ENCODE data around the gene WFIKKN2. TPM values are rescaled to one million over a fixed set of nuclear protein-coding genes. Genes with fewer than 3 reads are reported as not detected.

Gene WFIKKN2
- total and polyA plus RNA-seq, 2 of the 13 experiments (the other 11 are each of a cell fraction or from before 2014, with no cell fraction given) = not detected

- TF ChIP-seq ZNF274 (CRISPR knock-in tag; IDR thresholded peaks at IDR 0.05) = peak; percentile 88
- no peak for TF ChIP-seq ZNF784 (CRISPR knock-in tag; IDR thresholded peaks at IDR 0.05; ENCODE audit: borderline replicate concordance)
- no peak for TF ChIP-seq ZBTB3 (CRISPR knock-in tag; IDR thresholded peaks at IDR 0.05; ENCODE audit: borderline replicate concordance, low read depth)
- TF ChIP-seq ZNF160 (CRISPR knock-in tag; IDR thresholded peaks at IDR 0.05) = no peak
- no peak for TF ChIP-seq ZNF431 (CRISPR knock-in tag; IDR thresholded peaks at IDR 0.05; ENCODE audit: borderline replicate concordance, low read depth)
- no peak for TF ChIP-seq ATM (IDR thresholded peaks at IDR 0.05; ENCODE audit: borderline replicate concordance)
- TF ChIP-seq ZNF570 (CRISPR knock-in tag; IDR thresholded peaks at IDR 0.05; ENCODE audit: borderline replicate concordance) = no peak
- TF ChIP-seq SIX1 (CRISPR knock-in tag; IDR thresholded peaks at IDR 0.05; ENCODE audit: borderline replicate concordance) = no peak
- peak; percentile 28; the same call in 1 of the 2 replicates for TF ChIP-seq ZBTB25 (CRISPR knock-in tag; IDR thresholded peaks at IDR 0.05)
Observed at GRCh38 chr17:50844117-50844700, 8.8 kb downstream of the WFIKKN2 start (continued).
